GM12875 (cell line): ENCODE measurements around the gene MMAB.

Experiments
- H3K4me3 ChIP-seq: one replicate; pipeline ENCODE4 v1.5.1; 2011; ENCODE audit warnings: low read depth, low read length, control low read depth
- CTCF ChIP-seq: IDR thresholded peaks from 2 replicates; pipeline ENCODE4 v1.5.1; 2011; ENCODE audit warnings: low read depth, mild to moderate bottlenecking, control low read depth, inconsistent platforms, low read length, moderate library complexity, borderline replicate concordance; ENCODE audit not compliant: insufficient read depth

MMAB gene

GRCh38 chr12:109615556-109616229 lies 42.4 kb upstream of the MMAB start:
- H3K4me3 ChIP-seq, result no peak overlapping the region
- TF ChIP-seq CTCF, result no peak

GRCh38 chr12:109613649-109614455 lies 40.5 kb upstream of the MMAB start:
- H3K4me3 ChIP-seq, result no peak overlapping the region
- TF ChIP-seq CTCF, result no peak

GRCh38 chr12:109612975-109613502 lies 39.7 kb upstream of the MMAB start:
- H3K4me3 ChIP-seq, result no peak overlapping the region
- peak; percentile 36; the same call in 1 of the 2 replicates for TF ChIP-seq CTCF

GRCh38 chr12:109612003-109612402 lies 38.7 kb upstream of the MMAB start:
- TF ChIP-seq CTCF, result no peak
- no peak overlapping the region for H3K4me3 ChIP-seq

- TF ChIP-seq CTCF, result no peak
- H3K4me3 ChIP-seq, result no peak overlapping the region
Measured at GRCh38 chr12:109611223-109611622, 37.9 kb upstream of the MMAB start.

GRCh38 chr12:109610523-109610922 lies 37.2 kb upstream of the MMAB start:
- H3K4me3 ChIP-seq, result no peak overlapping the region
- no peak for TF ChIP-seq CTCF
